Activated effector memory CD4-positive, alpha-beta T cell treated with anti-CD3 and anti-CD28 coated beads, Interleukin-2, amount 50 U/mL, for 16 hours (primary cell): Measurements from ENCODE around the gene USP24.
A peak's percentile ranks its signal among the peaks of the same experiment; 100 is the strongest.
"Not testable (repeated sequence)": the region's sequence is repeated elsewhere in the genome, so short reads cannot be mapped to it uniquely, and the experiment has no call there.

Experiments
- DNase-seq: peaks from one replicate; pipeline ENCODE4 v3.0.0-alpha.2; 2020

The USP24 gene

GRCh38 chr1:55048453-55049270, 166.5 kb downstream of the USP24 start:
- peak; percentile 39 for DNase-seq

- peak; percentile 39 for DNase-seq
Measured at GRCh38 chr1:55047611-55048010, 167.6 kb downstream of the USP24 start.

- peak; percentile 24 for DNase-seq
Measured at GRCh38 chr1:55046871-55047270, 168.3 kb downstream of the USP24 start.

- no peak for DNase-seq
Measured at GRCh38 chr1:55045430-55045829, 169.7 kb downstream of the USP24 start.

- peak; percentile 30 for DNase-seq
Measured at GRCh38 chr1:55044617-55045397, 170.4 kb downstream of the USP24 start.

DNA sequence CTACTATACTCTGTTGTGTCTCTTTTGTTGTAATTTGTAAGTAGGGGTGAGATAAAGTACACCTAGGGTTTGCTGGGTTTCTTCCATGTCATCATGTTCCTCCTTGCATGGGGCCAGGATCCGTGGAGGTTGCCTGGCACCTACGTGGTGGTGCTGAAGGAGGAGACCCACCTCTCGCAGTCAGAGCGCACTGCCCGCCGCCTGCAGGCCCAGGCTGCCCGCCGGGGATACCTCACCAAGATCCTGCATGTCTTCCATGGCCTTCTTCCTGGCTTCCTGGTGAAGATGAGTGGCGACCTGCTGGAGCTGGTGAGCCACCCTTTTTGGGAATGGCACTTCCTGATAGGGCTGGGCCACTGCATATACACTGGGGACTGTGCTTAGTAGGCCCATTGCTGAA, 171.4 kb downstream of the USP24 start:
- DNase-seq, result no peak

DNA sequence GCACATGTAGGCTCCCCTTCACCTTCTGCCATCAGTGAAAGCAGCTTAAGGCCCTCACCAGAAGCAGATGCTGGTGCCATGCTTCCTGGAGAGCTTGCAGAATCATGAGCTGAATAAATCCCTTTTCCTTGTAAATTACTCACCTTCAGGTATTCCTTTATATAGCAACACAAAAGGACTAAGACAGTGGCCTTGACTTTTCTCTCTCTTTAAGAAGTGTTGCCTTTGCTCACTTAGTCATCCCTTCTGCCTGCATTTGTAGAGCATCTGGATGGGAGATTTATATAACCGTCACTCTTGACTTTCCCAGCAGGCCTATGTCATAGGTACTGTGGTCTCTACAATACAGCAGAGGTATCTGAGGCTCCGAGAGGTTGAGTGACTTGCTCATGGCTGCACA, 172.2 kb downstream of the USP24 start:
- DNase-seq, result no peak

DNA sequence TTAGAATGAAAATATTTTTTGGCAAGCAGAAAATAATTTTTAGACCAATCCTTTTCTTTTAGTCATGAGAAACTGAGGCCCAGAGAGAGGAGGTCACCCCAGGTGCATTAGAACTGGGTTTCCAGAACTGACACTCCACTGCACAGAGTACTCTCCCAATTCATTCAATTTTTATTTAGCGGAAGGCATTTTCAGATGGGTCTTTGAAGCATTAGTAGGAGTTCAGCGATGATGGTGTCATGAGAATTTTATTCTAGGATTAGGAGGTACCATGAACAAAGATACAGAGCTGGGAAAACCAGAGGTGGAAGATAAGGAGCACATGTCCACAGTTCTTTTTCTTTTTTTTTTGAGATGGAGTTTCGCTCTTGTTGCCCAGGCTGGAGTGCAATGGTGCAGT, 173.6 kb downstream of the USP24 start:
- no peak for DNase-seq

DNA sequence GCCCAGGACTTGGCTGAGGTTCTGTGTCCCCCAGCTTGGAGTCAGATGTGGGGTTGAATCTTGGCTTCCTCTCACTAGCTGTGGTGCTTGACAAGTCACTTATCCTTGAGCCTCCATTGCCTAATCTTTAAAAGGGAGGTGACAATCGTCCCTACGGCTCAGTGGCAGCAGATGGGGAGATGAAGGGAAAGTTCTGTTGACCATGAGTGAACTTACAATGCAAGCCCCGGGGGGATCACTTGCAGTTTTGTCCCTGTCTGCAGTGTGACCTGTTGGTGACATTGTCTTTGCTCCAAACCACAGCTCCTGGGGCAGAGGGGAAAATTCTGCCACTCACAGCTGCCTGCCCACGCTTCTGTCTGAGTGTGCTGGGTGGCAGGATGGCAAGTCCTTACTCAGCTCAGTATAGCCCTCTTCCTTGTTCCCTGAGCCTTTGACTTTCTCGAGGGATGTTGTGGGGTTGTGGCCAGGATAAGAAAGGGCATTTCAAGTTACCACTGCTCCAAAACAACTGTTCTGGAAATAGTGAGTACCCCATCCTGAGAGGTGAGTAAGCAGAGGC, 174.2 kb downstream of the USP24 start:
- no peak for DNase-seq

GRCh38 chr1:55040083-55040932, 174.9 kb downstream of the USP24 start:
- DNase-seq, result no peak

GRCh38 chr1:55039342-55040082, 175.7 kb downstream of the USP24 start, which contains the start of gene PCSK9:
TSS of gene PCSK9 (plus strand) at chr1:55039548. CDS start at chr1:55039838, 290 bp downstream.
- DNase-seq, result no peak

DNA sequence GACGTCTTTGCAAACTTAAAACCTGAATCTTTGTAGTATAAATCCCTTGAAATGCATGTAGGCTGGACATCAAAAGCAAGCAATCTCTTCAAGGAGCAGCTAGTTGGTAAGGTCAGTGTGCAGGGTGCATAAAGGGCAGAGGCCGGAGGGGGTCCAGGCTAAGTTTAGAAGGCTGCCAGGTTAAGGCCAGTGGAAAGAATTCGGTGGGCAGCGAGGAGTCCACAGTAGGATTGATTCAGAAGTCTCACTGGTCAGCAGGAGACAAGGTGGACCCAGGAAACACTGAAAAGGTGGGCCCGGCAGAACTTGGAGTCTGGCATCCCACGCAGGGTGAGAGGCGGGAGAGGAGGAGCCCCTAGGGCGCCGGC, 176.2 kb downstream of the USP24 start:
- DNase-seq, result no peak

DNA sequence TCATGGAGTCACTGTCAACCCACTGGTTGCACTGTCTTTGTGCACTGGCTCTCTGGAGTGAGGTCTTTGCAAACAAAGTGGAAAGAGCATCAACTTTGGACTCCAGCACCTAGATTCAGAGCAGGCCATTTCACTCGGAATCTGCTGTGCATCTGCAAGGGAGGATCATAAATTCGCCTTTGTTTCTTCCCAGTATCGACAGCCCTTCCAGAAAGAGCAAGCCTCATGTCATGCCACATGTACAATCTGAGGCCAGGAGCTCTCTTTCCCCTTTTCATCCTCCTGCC, 176.7 kb downstream of the USP24 start:
- no peak for DNase-seq

- no peak for DNase-seq
Measured at GRCh38 chr1:55037733-55038551, 177.2 kb downstream of the USP24 start.

DNA sequence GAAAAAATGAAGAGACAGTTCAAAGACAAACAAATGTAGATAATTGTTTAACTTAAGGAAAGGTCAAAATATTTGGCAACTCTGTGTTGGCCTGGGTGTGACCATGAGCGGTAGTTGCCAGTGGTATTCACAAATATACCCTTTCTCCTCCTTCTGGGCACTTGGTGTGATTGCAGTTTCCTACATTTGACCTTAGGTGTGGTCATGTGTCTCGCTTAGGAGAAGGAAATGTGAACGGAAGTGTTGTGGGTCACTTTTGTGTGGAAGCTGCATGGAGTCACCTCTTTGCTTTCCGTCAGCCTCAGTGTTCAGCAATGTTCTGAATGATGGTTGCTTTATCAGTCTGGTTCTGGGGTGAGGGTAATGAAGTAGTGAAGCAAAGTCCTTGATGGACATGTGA, 179.3 kb downstream of the USP24 start:
- DNase-seq, result no peak

DNA sequence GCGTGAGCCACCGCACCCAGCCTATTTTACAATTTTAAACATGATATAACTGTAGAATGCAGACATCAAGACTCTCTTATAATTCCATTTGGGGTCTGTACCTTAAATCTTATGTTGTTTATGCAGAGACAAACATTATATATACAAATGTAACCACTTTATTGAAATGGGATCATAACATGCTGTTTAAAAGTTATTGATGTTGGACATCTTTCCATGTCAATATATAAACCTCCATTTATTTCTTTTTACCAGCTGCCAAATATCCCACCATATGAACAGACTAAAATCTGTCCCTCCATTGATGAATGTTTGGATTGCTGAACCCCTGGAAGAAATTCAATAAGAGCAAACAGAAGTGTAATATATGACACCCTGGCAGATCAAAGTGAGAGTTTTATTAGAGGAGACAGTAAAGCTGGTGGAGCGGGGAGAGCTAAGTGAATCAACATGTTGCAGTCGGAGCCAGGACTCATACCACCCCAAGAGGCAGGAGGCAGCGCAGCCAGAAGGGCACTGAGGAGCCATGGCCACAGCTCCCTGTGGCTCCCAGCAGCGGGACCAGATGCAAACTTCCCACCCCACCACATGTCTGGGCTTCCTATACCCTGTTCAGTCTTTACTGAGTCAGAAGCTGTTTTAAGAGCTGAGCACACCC, 180.6 kb downstream of the USP24 start:
- DNase-seq, result no peak

DNA sequence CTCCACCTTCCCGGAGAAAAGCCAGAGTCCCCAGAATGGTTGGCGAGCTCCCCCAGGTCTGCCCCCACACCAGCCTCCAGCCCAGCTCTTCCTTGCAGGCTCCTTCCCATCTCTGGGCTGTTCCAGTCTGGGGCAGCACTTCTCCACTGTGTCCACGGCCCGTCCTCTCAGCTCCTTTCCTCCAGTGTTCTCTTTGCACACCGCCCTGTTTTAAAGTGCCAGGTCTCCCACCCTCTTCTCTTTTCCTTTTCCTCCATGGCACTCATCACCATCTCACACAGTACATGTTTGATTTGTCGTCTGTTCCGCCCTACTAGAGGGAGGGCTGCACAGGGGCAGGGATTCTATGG, 181.9 kb downstream of the USP24 start:
- DNase-seq, result no peak

DNA sequence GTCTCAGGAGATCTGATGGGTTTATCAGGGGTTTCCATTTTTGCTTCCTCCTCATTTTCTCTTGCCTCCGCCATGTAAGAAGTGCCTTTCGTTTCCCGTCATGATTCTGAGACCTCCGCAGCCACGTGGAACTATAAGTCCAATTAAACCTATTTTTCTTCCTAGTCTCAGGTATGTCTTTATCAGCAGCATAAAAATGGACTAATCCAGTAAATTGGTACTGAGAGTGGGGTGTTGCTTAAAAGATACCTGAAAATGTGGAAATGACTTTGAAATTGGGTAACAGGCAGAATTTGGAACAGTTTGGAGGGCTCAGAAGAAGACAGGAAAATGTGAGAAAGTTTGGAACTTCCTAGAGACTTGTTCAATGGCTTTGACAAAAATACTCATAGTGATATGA, 184.1 kb downstream of the USP24 start:
- not testable (repeated sequence) for DNase-seq

GRCh38 chr1:55026682-55027081, 188.5 kb downstream of the USP24 start:
- DNase-seq, result not testable (repeated sequence)

GRCh38 chr1:55024163-55024562, 191.0 kb downstream of the USP24 start:
- DNase-seq, result not testable (repeated sequence)

DNA sequence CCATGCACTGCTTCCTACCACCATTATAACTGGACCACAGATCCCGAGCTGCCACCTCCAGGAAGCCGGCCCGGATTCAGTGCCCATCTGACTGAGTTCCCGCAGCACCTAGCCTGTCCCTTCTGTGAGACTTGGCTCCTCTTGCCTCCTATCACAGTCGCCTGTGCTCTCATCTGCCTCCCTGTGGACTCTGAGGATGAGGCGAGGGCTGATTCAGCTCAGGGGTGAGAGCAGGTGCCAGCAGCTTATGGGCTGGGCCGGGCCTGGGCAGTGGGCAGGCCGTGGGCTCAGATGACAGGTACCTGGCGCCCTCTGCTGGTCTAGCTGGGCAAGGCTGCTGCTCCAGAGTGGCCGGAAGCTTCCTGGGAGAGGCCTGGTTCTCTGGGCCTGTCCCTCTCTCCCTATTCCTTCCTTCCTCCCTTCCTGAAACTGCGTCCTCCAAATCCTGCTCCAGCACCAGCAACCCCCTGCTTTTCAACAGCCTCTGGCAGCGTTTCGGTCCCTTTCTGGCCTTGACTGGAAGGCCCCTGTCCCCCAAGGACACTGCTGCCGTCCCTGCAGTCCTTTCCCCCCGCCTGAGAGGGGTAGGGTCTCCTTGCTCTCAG, 193.1 kb downstream of the USP24 start:
- peak; percentile 85 for DNase-seq
